GM21576 (cell line): ENCODE data around the gene ZNF469.

ENCODE experiments used
- ATAC-seq: cut with Tn5 transposase; IDR thresholded peaks from one replicate; pipeline ENCODE4 v1.9.1; 2021; ENCODE audit warnings: mild to moderate bottlenecking, moderate library complexity; ENCODE audit not compliant: unreplicated experiment

ZNF469 gene

GRCh38 chr16:88390735-88391134, 8.0 kb downstream of the ZNF469 start:
- ATAC-seq = no peak

DNA sequence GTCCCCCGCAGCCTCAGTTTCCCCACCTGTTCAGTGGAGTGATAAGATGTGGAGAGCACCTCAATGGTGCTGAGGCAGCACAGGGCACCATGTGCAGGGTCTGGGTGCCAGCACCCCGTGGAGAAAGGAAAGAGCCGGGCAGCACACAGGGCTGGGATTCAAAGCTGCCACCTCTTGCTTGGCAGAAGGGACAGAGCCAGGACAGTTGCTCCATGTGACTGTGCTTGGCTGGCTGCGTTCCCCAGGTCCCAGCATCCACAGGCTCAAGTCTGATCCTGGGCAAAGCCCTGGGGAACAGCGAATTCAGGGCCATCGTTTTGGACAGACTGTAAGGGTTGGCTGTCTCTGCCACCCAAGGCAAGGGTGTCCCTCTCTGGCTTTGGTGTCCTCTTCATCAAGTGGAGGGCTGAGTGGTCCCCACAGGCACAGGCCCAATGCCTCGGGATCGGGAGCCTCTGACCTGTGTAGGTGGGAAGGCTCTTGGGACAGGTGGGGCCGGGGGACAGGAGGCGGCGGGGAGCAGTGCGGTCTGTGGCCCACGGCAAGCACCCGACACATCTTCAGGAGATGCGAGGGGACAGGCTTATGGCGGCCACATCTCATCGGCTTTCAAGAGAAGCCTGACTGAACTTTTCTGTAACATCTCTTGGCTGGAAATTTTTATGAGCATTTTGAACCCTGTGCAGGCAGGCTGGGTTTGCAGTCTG, 8.5 kb downstream of the ZNF469 start:
- ATAC-seq = no peak

- ATAC-seq = no peak
Observed at GRCh38 chr16:88392111-88392510, 9.4 kb downstream of the ZNF469 start.

DNA sequence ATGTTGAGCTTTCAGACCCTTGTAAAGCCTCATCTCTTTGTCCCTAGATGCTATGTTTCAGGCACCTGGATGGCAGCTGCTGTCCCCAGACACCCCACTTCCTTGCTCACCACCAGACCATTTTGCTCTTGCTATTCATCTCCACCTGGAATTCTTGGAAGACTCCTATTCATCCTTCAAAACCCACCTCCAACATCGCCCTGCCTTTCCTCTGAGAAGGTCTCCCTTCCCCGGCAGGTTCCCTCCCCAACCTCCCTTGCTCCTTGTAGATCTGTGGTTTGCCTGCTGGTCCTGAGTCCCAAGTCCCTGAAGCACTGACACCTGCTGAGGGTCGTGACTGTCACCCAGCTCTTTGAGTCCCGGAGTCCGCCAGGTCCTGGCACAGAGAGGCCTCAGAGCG, 9.9 kb downstream of the ZNF469 start:
- ATAC-seq = no peak

GRCh38 chr16:88393034-88393433, 10.3 kb downstream of the ZNF469 start:
- ATAC-seq = no peak

DNA sequence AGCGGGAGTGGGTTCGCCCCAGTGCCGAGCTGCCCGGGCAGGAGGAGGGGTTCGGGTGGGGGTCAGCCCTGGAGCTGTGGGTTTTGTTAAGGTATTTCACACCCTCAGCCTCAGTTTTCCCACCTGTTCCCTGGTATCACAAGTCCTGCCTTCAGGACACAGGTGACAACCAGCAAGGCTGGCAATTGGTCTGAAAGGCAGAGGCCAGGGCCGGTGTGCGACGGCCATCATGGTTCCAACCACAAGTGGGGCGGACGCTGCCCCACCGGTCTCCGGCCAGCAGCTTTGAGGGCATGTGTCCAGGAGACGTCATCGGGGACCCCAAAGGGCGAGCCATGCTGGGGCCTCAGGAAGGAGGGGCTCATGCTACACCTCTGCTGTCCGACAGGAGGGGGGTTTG, 10.8 kb downstream of the ZNF469 start:
- ATAC-seq = no peak

- no peak for ATAC-seq
Observed at GRCh38 chr16:88394426-88394825, 11.7 kb downstream of the ZNF469 start.

DNA sequence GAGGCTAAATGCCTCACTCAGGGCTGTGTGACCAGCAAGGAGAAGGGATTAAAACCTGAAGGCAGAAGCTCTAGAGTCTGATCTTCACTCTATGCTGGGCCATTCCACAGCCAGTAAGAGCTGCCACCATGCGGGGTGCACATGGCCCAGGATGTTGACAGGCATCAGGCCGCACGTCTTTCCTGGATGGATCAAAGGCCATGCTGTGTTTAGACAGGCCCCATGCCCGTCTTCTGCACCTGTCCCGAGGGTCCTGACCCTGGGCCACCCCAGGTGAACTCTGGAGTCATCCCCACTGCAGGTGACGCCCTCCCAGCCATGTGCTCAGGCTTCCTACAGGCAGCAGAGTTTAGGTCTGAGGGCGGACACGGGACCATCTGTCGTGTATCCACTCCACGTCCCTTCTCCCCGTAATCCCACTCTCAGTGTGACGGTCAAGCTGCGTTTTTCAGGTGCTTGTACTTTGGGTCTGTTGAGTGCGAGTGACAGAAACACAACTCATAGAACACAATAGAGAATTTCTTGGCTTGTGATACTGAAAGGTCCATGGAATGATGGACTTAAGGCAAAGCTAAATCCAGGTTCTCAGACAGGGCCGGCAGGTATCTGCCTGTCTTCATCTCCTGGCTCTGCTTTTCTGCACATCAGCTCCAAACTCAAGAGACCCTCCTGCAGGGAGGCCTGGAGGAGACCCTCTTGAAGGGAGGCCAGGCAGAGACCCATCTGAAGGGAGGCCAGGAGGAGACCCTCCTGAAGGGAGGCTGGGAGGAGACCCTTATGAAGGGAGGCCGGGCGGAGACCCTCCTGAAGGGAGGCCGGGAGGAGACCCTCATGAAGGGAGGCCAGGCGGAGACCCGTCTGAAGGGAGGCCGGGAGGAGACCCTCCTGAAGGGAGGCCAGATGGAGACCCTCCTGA, 13.2 kb downstream of the ZNF469 start:
- no peak for ATAC-seq

DNA sequence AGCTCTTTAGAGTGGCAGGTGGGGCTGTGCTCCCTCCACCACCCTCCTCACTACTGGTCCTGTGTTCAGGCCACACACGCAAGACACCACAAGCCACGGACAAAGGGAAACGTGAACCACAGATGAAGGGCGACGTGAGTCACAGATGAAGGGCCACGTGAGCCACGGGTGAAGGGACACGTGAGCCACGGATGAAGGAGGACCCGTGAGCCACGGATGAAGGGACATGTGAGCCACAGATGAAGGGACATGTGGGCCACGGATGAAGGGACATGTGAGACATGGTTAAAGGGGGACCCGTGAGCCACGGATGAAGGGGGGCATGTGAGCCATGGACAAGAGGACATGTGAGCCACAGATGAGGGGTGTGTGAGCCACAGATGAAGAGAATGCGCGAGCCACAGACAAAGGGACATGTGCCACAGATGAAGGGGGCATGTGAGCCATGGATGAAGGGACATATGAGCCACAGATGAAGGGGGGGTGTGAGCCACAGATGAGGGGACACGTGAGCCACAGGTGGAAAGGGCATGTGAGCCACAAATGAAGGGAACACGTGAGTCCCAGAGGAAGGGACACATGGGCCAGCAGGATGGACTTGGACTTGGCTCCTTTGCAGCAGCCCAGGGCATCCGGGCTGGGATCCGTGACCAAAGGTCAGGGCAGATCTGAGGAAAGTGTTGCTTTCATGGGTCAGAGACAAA, 15.6 kb downstream of the ZNF469 start:
- ATAC-seq = no peak

- no peak for ATAC-seq
Observed at GRCh38 chr16:88398874-88399178, 16.1 kb downstream of the ZNF469 start.

DNA sequence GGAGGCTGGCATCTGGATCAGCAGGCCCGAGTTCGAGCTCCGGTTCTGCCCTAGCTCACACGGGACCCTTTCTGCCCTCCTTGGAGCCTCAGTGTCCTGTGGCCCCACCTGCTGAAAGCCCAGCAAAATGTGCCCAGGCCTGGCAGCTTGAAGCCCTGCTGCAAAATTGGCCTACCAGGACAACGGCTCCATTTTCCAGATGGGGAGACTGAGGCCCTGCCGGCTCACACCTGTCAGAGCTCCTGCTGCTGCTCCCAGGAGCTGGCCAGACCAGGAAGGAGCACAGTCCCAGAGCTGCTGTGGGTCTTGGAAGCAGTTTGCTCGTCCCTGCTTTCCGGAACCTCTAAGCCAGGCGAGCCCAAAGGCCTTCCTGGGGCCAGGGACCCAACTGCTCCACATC, 17.4 kb downstream of the ZNF469 start:
- ATAC-seq = no peak

GRCh38 chr16:88401604-88402246, 19.0 kb downstream of the ZNF469 start:
- no peak for ATAC-seq

DNA sequence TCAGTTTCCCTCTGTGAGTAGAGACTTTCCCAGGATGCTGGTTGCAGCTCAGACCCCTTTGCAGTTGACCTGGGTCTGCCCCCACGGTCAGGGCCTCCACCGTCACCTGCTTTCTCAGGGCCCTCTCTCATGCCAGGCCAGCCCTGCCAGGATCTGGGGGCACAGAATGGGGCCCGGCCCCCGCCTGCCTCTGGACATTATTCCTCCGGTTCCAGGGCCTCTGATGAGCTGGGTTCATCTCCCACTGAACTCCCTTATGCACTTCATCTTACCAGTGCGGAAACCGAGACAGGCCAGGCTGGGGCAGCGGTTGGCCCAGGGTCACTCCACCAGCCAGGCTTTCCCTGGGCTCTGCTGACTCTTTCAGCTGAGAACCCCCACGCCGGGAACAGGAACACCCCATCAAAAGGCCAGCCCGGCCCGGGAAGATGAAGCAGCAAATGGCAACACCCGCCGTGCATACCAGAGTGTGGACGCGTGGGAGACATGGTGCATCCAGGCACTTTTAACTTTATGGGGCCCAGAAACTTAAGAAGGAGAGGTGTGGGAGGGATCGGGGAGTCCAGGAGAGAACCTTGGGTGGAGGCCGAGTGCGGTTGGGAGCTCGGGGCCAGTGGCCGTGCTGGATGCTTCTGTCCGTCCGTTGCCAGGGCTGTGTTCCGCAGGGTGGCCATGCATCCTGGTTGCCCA, 19.9 kb downstream of the ZNF469 start:
- no peak for ATAC-seq

DNA sequence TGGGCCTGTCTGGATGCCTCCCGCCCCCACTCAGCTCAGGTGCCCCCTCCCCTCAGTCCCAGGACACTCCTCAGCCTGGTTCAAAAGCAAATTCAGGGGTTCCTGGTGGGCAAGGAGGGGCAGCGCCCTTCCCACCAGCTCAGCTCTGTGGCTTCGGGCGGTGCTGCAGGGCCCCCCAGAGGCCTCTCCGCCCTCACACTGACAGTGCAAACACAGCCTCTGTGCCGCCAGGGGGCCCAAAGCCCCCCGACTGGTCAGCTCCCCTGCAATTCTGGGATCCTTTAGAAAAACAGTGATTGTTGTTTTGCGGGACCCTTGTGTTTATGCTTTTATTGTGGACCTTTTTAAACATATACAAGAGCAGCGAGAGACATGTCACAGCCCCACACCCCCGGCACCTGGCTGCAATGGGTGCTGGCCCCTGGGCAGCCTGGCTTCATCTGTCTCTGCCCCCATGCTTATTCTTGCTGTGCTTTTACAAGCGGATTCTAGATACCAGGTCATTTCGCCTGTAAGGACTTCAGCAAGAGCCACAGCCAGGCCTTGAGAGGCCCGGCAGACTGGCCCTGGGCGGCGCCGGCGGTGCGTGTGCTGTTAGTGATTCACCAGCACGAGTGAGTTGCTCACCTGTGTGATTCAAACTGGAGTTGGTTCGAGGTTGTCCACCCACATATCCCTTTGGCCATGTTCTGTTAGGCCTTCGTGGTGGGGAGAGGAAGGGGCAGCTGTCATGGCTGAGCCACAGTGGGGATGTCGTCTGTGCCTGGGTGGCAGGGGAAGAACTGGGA, 21.2 kb downstream of the ZNF469 start:
- ATAC-seq = no peak

- no peak for ATAC-seq
Observed at GRCh38 chr16:88404769-88405168, 22.0 kb downstream of the ZNF469 start.

GRCh38 chr16:88405216-88406060, 22.7 kb downstream of the ZNF469 start:
- ATAC-seq = no peak

DNA sequence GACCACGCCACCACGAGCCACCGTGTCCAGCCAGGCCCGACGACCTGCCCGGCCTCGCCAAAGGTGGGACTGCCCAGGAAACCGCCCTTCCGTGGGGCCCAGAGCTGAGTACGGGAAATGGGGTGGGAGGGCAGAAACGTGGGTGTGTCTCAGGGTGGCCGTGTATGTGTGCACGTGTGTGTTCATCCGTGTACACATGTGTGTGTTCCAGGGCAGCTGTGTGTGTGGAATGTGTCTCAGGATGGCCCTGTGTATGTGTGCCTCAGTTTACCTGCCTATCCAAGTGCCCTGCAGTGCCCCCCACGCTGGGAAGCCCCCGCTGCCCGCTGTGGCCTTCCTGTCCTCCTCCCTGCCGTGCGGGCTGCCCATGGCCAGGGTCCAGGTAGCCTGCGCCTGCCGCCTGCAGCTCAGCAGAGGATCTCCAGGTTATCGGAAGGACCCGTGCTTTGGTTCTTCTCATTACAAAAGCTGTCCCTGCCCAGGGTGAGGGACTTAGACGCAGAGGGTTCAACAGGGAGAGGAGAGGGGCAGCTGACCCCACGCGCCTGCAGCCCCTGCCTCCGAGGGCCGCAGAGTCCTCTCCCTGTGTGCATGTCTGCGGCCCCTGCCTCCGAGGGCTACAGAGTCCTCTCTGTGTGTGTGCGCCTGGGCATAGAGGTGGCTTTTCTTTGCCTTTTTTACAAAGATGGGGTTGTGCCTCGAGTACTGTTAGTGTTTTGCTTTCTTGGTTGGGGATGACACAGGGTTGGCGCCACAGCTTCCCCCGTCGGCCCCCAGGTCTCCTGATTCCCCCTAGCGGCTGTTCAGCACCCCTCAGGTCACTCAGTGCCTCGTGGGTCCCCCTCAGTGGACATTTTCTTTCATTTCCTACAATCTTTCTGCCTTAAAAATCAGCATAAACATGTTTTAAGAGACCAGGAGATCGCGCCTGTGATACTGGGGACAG, 23.6 kb downstream of the ZNF469 start:
- ATAC-seq = no peak

DNA sequence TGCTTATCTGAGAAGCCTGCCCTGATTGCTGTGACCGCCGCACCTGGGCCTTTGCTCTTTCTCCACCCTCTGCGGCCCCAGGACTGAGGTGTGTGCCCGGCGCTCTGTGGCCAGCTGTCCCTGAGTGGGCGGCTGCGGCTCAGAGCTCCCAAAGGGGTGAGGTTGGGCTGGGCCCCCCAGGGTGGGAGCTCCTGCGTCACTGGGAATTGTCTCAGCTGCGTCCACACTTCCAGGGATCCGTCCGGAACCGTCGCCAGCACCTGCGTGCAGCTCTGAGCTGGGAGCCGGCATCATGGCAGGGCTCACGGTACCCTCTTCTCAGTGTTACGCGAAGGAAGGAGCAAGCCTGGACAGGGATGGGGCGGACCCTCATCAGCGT, 24.3 kb downstream of the ZNF469 start:
- ATAC-seq = no peak
